ENCODE results near the gene AMPD3.

The AMPD3 gene

DNA sequence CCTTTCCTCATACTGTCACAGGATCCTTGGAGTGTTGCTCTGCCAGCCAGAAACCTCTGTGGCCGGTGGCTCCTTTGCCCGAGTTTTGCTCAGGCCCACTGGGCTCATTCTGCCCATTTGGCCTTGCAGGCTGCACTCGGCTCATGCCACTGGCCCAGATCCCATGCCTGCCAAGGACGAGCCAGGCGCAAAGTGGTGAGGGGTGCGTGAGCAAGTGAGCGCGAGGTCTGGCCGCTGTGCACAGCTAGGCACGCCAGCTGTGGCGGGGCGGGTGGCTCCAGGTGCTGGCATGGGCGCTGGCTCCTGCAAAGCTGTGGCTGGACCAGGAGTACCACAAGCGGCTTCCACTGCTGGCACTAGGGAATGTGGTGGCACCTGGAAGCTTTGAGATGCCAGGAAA is 88.7 kb downstream of the AMPD3 start:
- no peak for DNase-seq

DNA sequence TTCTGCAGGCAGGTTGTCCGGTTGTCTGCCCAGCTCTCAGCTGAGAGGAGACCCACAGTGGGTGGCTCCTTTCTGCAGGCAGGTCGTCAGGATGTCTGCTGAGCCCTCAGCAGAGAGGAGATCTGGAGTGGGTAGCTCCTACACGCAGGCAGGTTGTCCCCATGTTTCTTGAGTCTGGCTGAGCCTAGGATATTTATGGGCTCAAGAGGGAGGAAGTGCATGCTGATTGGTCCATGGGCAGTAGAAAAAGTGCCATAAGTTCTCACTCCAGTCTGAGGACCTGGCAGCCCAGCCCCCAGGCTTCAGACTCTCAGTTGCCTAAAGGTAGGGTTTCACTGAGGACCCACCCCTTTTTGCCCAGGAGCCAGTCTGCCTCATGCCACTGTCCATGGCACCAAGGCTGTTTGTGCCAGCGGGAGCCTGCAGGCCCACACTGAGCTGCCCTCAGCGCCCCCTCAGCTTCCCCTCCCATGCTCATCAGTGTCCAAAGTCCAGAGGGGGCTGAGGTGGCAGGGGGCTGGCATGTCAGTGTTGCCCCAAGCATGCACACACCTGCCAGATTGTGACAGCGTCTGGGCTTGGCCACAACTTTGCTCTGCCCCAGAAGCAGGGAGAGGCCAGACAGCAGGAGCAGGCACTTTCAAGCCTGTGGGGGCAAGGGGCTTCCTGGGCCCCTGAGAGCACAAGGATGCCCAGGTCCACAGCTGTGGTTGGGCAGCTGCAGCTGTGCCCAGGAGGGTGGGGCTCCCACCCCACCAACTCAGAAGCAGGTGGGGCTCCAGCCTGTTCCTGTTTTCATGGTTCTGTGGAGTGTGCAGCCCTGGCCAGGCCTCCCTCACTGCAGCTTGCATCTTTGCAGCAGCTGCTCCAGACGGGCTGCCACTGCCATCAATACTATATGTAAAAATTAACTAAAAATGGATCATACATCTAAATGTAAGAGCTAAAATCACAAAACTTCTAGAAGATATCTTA is 89.7 kb downstream of the AMPD3 start:
- DNase-seq: no peak

DNA sequence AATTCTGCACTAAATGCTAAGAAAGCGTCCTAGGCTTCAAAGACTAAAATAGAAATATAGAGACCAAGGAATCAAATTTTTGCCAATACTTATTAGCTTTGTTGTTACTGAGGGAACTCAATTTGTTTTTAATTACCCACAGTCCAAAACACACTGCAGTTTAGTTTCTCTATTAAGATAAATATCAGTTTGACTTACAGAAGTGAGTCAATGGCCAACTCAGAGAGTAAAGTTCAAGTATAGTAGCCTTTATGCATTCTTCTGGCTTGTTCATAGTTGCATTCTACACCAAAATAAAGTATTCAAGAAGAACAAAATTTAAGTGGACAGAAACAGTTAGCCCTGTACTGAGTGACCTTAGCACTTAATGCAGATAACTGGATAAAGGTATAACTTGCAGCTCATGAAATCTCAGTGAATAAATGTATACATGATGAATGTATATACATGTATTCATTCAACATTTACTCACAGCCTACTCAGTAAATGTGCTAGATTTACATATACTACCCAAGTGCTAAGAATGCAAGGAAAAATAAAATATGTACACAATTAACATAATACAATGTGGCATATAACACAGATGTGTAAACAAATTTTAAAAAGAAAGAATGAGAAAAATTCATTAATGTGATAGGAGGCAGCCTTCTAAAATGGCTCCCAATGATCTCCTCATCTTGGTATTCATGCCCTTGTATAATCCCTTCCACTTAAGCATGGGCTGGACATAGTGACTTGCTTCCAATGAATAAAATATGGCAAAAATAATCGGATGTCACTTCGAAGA is 95.6 kb downstream of the AMPD3 start:
- DNase-seq: no peak

DNA sequence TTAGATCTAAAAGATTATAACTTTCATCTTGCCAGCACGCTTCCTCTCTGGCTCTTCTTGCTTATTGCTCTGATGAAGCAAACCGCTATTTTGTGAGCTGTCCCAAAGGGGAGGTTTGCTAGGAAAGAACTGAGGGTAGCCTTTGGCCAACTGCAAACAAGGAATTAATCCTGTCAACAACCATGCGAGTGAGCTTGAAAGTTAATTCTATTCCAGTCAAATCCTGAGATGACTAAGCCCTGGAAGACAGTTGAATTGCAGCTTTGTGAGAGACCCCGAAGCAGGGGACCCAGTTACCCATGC is 96.2 kb downstream of the AMPD3 start:
- DNase-seq: no peak

DNA sequence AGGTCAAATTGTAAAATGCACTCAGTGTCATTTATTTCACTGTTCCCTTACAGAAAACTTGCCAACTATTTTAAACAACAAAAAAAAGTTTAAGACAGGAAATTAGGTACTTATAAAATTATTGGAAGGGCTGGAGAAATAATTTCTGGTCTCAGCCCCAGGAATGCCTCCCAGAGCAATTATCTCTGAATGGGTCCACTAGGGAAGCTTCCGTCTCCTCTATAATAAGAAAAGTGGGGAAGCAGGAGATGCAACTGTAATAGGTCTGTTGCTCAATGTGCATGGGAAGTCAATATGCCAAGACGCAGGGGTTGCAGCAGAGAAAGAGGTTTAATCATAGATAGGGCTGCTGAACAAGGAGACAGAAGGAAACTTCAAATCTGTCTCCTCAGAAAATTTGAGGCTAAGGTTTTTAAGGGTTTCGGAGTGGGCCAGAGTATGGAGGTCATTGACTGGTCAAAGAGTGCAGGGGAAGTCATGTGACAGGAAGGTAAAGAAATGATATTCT is 96.8 kb downstream of the AMPD3 start:
- DNase-seq: no peak

DNA sequence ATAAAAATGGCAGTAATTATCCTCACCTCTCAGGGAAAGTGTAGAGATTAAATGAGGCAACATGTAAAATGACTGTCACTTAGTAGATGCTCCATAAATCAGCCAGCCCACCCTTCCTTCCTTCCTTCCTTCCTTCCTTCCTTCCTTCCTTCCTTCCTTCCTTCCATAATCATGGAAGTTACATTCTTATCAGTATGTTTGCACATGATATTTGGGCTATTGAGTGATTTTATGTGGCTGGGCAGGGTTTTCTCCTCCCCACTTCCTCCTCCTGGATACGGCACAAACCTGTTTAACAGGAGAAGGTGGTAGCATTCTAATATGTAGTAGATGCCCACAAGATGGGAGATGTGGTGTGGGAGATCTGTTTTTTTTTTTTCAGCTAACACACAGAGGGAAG is 101.5 kb downstream of the AMPD3 start:
- no peak for DNase-seq

Data from activated T-cell treated with anti-CD3 and anti-CD28 coated beads, Interleukin-2, amount 50 U/mL, for 1 hour (primary cell).